GM08714 (cell line): ENCODE data around the gene RBFOX2.

Experiments used
- H3K4me3 ChIP-seq: fragments of 200-500 bp; sonication (Bioruptor generic); 2 replicates; pipeline ENCODE4 v1.5.1; 2014; ENCODE audit warnings: mild to moderate bottlenecking, low read length, inconsistent platforms
- ZNF274 ChIP-seq: IDR thresholded peaks from 2 replicates; pipeline ENCODE4 v1.6.1; 2012; ENCODE audit warnings: mild to moderate bottlenecking, low read depth, low read length

RBFOX2 gene

GRCh38 chr22:35887296-35887875 lies 141.2 kb downstream of the RBFOX2 start:
- no peak for TF ChIP-seq ZNF274
- no peak overlapping the region for H3K4me3 ChIP-seq

- no peak for TF ChIP-seq ZNF274
Measured at GRCh38 chr22:35886309-35886708, 142.3 kb downstream of the RBFOX2 start.

GRCh38 chr22:35884529-35884928 lies 144.1 kb downstream of the RBFOX2 start:
- no peak overlapping the region for H3K4me3 ChIP-seq
- no peak for TF ChIP-seq ZNF274

More at GRCh38 chr22:35886309-35886708, 142.3 kb downstream of the RBFOX2 start:
- H3K4me3 ChIP-seq: no peak overlapping the region

GRCh38 chr22:35883031-35883620 lies 145.5 kb downstream of the RBFOX2 start:
- H3K4me3 ChIP-seq: no peak overlapping the region
- no peak for TF ChIP-seq ZNF274

- H3K4me3 ChIP-seq: no peak overlapping the region
- no peak for TF ChIP-seq ZNF274
Measured at GRCh38 chr22:35882211-35883030, 146.2 kb downstream of the RBFOX2 start.

GRCh38 chr22:35879351-35879750 lies 149.3 kb downstream of the RBFOX2 start:
- TF ChIP-seq ZNF274: no peak
- no peak overlapping the region for H3K4me3 ChIP-seq

- no peak overlapping the region for H3K4me3 ChIP-seq
- TF ChIP-seq ZNF274: no peak
Measured at GRCh38 chr22:35873426-35873825, 155.2 kb downstream of the RBFOX2 start.

- no peak for TF ChIP-seq ZNF274
Measured at GRCh38 chr22:35872451-35872850, 156.2 kb downstream of the RBFOX2 start.

GRCh38 chr22:35870517-35871293 lies 157.9 kb downstream of the RBFOX2 start:
- no peak overlapping the region for H3K4me3 ChIP-seq
- TF ChIP-seq ZNF274: no peak

More at GRCh38 chr22:35872451-35872850, 156.2 kb downstream of the RBFOX2 start:
- H3K4me3 ChIP-seq: no peak overlapping the region

GRCh38 chr22:35868938-35869337 lies 159.7 kb downstream of the RBFOX2 start:
- no peak for TF ChIP-seq ZNF274

GRCh38 chr22:35866651-35867050 lies 162.0 kb downstream of the RBFOX2 start:
- H3K4me3 ChIP-seq: no peak overlapping the region
- no peak for TF ChIP-seq ZNF274

More at GRCh38 chr22:35868938-35869337, 159.7 kb downstream of the RBFOX2 start:
- no peak overlapping the region for H3K4me3 ChIP-seq

- no peak for TF ChIP-seq ZNF274
- H3K4me3 ChIP-seq: no peak overlapping the region
Measured at GRCh38 chr22:35864545-35865165, 164.0 kb downstream of the RBFOX2 start.

GRCh38 chr22:35863432-35863831 lies 165.2 kb downstream of the RBFOX2 start:
- H3K4me3 ChIP-seq: no peak overlapping the region
- no peak for TF ChIP-seq ZNF274

GRCh38 chr22:35862697-35863096 lies 165.9 kb downstream of the RBFOX2 start:
- no peak overlapping the region for H3K4me3 ChIP-seq
- TF ChIP-seq ZNF274: no peak
